ENCODE data around the gene TGFBRAP1. TPM values are rescaled to one million over a fixed set of nuclear protein-coding genes. Genes with fewer than 3 reads are reported as not detected.

TGFBRAP1 gene
- total and polyA plus RNA-seq, 9 of the 15 experiments (the other 6 are each of a cell fraction or from before 2014, with no cell fraction given), result 3.7 to 18.0 (median 11.0) TPM

DNA sequence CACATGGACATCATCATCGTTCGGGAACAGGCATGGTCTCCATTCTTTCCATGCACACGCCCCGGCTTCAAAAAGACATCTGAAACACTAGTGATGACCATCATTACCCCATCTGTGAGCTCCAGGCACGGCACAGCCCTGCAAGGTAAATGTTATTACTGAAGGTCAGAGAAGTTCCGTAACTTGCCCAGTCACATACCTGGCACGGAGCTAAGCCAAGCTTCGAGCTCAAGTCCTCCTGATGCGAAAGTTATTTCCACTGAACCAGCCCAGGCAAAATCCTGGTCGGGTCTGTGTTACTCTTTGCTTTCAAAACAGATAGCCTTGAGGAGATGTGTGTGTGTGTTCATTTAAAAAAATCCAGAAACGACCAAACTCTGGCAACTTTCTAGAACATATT is 46.5 kb upstream of the TGFBRAP1 start:
- H3K9me1 ChIP-seq (ENCODE audit: control insufficient read depth, insufficient read depth, low read length), result no peaks in the 10 kb centered on the region
- no peak for DNase-seq (ENCODE audit: extremely low read depth in 1 of 4, low spot score in 3 of 4)
- no peaks in the 10 kb centered on the region for H4K20me1 ChIP-seq (replicated peaks; ENCODE audit: control insufficient read depth, insufficient read depth, low read length)
- H3K9ac ChIP-seq (ENCODE audit: insufficient read depth in 1 of 2, low read depth in 2 of 2, low read length in 2 of 2), result no peak overlapping the region
- TF ChIP-seq MTA1 (IDR thresholded peaks at IDR 0.05; ENCODE audit: borderline replicate concordance) (no peak), ZNF561 (CRISPR knock-in tag; conservative IDR thresholded peaks at IDR 0.05) (no peak), DIDO1 (tag; IDR thresholded peaks at IDR 0.05; ENCODE audit: low read depth) (no peak), ZNF398 (CRISPR knock-in tag; IDR thresholded peaks at IDR 0.05) (no peak), RBM39 (optimal IDR thresholded peaks at IDR 0.05; ENCODE audit: low read depth, low read length) (no peak), ZNF263 (CRISPR knock-in tag; IDR thresholded peaks at IDR 0.05; ENCODE audit: borderline replicate concordance) (no peak), C11orf30 (IDR thresholded peaks at IDR 0.05; ENCODE audit: low read depth) (no peak), JUN (IDR thresholded peaks at IDR 0.05; ENCODE audit: borderline replicate concordance, low read depth, low read length) (no peak), JUN (CRISPR knock-in tag; IDR thresholded peaks at IDR 0.05; ENCODE audit: borderline replicate concordance) (no peak)
- TF ChIP-seq, protein P1, sequence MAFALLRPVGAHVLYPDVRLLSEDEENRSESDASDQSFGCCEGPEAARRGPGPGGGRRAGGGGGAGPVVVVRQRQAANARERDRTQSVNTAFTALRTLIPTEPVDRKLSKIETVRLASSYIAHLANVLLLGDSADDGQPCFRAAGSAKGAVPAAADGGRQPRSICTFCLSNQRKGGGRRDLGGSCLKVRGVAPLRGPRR (CRISPR knock-in tag; IDR thresholded peaks at IDR 0.05), result no peak
- TF ChIP-seq, protein P2, sequence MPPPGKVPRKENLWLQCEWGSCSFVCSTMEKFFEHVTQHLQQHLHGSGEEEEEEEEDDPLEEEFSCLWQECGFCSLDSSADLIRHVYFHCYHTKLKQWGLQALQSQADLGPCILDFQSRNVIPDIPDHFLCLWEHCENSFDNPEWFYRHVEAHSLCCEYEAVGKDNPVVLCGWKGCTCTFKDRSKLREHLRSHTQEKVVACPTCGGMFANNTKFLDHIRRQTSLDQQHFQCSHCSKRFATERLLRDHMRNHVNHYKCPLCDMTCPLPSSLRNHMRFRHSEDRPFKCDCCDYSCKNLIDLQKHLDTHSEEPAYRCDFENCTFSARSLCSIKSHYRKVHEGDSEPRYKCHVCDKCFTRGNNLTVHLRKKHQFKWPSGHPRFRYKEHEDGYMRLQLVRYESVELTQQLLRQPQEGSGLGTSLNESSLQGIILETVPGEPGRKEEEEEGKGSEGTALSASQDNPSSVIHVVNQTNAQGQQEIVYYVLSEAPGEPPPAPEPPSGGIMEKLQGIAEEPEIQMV (tag; conservative IDR thresholded peaks at IDR 0.05; ENCODE audit: low read depth), result no peak
- no peaks in the 10 kb centered on the region for H3K9me3 ChIP-seq (replicated peaks; ENCODE audit: control insufficient read depth, insufficient read depth, low read depth, low read length)
- in situ Hi-C loops (cut with MboI), result no loop called here
- no peaks in the 10 kb centered on the region for H3K27me3 ChIP-seq (ENCODE audit: control insufficient read depth in 2 of 2, insufficient read depth in 2 of 2, low read length in 2 of 2)
- WGBS (ENCODE audit: insufficient coverage, low coverage, missing lambda C conversion rate), result 82% methylated on average over 11 of the region's 11 CpGs
- POLR2A ChIA-PET, result interaction anchor here (1.3 kb wide), 1 partner anchor 12 kb away, joined by 3 read pairs; no protein-coding TSS in a partner anchor
- no peak overlapping the region for H3K4me3 ChIP-seq
- H3K36me3 ChIP-seq (ENCODE audit: control insufficient read depth, insufficient read depth, low read length), result peaks cover 48% of the 10 kb centered on the region; the same call in 2 of the 3 replicates
- no peaks in the 10 kb centered on the region for H3K79me2 ChIP-seq (ENCODE audit: control insufficient read depth, insufficient read depth, low read length)
- no peak overlapping the region for H2AFZ ChIP-seq (ENCODE audit: low read depth, low read length)
- BruUV-seq (replicated peaks), result no TSS peak
- no peak overlapping the region for H3K27ac ChIP-seq (ENCODE audit: extremely low read depth, low read depth, low read length)
- no peak overlapping the region for H3K4me2 ChIP-seq (ENCODE audit: insufficient read depth, low read length)
- intact Hi-C loops (cut with micrococcal nuclease), result no loop called here
- no peak for ATAC-seq
- no peak for FAIRE-seq
- CTCF ChIA-PET (ENCODE audit: low intra/inter-chr PET ratio), result no interaction called here
- peaks cover 0 to 15% of the 10 kb centered on the region in 2 experiments; a peak in 3 of 5 replicates for H3K4me1 ChIP-seq (replicated peaks in 1 of 2; ENCODE audit: control insufficient read depth in 2 of 2, insufficient read depth in 2 of 2, low read length in 2 of 2)
